Adipose tissue (tissue), 3 donors: ENCODE results near the gene KCNK3. TPM values are rescaled to one million over a fixed set of nuclear protein-coding genes. Genes with fewer than 3 reads are reported as not detected.
"Not testable (repeated sequence)": the region's sequence is repeated elsewhere in the genome, so short reads cannot be mapped to it uniquely, and the experiment has no call there.

Source experiments
- H3K27ac ChIP-seq: one replicate; pipeline ENCODE4 v1.5.1; 2013; ENCODE audit warnings: low read depth, low read length
- WGBS, 3 donors: extraction: QIAGEN DNeasy Blood & Tissue Kit; methylation state at CpG; one replicate each; pipeline ENCODE4 v1.1.7; 2013; 5-methylcytosine and 5-hydroxymethylcytosine counted together
- polyA plus RNA-seq, 3 donors: library from polyadenylated mRNA; stranded (reverse); fragments of 200-250 nt; gene quantifications; one replicate each; pipeline ENCODE4 v1.2.3, GENCODE V29; 2013
- donor health status: healthy with polysubstance abuse.
- donor health status: Bipolar disorder and iron deficiency.
- donor health status: healthy.

KCNK3 gene
- polyA plus RNA-seq, 3 donors: 2.8 to 24.8 (median 9.1) TPM

DNA sequence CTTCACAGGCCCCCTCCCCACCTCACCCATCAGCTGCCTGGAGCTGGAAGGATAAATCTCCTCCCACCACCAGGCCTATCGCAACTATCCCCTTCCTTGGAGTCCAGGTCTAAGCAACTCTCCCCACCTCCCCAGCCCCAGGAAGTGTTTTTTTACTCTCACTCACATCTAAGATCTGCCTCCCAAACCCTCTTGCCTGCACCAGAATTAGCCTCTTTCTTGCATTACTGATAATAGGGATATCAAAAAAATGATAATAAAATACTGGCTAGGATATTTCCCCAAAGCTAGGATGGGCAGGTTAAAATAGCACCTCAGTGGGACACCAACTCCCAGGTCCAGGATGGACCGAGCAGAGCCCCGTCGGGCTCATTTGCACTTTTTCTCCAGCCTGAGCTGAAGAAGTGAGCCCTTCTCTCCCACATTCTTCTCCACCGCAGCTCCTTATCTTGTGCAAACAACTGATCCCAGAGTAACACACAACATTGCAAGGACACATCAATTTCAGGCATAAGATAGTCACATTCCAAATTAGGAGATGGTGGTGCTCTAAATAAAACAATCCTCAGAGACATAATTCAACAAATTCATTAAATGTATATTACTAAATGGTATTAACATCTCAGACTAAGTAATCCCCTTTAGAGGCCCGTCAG lies 33.7 kb upstream of the KCNK3 start:
- no peak overlapping the region for H3K27ac ChIP-seq
- WGBS, 3 donors: 56 to 84% (median 73%) methylated on average over 6 of the region's 6 CpGs

DNA sequence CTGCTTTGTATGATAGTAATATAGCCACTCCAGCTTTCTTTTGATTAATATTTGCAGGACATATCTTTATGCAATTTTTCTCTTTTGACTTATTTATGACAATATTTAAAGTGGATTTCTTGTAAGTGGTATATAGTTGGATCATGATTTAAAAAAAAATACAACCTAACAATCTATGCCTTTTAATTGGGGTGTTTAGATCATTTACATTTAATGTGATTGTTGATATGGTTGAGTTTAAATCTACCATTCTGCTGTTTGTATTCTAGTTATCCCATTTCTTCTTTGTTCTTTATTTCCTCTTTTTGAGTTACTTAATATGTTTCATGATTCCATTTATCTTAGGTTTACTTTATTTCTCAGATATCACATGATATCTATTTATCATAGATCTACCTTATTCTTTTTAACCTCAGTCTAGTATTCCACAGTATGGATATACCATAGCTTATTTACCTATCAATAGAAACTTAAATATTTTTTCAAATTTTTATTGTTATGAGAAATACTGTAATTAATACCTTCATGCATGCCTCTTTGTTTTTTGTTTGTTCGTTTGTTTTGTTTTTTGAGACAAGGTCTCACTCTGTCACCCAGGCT lies 32.1 kb upstream of the KCNK3 start:
- no peak overlapping the region for H3K27ac ChIP-seq
- WGBS, 3 donors: 84 to 90% (median 86%) methylated on average over 1 of the region's 1 CpG

DNA sequence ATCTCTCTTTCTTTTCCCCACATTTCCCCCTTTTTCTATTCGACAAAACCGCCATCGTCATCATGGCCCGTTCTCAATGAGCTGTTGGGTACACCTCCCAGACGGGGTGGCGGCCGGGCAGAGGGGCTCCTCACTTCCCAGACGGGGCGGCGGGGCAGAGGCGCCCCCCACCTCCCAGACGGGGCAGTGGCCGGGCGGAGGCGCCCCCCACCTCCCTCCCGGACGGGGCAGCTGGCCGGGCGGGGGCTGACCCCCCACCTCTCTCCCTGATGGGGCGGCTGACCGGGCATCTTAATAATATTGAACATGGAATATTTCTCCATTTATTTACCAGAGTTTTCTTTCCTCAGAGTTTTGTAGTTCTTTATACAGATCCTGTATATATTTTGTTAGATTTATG lies 27.2 kb upstream of the KCNK3 start:
- WGBS, 3 donors: 89 to 96% (median 90%) methylated on average over 18 to 21 of the region's 21 CpGs
- not testable (repeated sequence) for H3K27ac ChIP-seq

DNA sequence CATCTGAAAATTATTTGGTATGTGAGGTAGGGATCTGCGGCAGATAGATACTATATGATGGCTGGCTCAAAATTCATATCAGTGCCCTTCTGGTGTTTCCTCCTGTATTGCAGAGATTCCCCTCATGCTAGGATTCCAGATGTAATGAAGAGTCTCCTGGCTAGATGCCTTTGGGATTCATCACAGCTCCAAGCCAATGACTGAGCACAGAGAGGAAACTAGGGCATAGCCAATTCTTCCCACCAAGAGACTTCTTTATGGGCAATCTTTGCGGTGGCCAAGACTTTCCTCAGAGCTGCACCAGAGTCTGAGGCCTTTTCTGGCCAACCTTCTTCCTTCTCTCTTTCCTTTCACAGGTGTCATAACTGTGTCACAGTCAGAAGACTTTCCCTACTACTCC lies 25.9 kb upstream of the KCNK3 start:
- 48 to 95% (median 75%) methylated on average over 2 of the region's 2 CpGs for WGBS, 3 donors

DNA sequence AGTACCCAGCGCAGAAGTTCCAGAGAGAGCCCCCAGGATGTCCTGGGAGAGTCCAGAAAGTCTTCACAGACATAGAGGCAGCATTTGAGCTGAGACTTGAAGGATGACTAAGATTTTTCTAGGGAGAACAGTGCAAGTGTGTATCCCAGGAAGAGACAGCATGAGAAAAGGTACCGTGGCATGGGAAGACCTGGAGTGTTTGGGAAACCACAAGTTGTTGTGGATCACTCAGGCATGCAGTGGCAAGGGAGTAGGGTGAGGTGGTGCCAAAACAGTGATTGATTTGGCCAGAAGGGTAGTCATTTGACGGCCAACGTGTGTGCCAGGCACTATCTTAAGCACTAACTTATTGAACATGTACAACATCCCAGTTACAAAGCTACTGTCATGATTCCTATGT lies 24.5 kb upstream of the KCNK3 start:
- 86 to 91% (median 88%) methylated on average over 4 of the region's 4 CpGs for whole genome bisulfite sequencing, 3 donors
- H3K27ac ChIP-seq: no peak overlapping the region

More for the DNA sequence above, 25.9 kb upstream of the KCNK3 start:
- H3K27ac ChIP-seq: no peak overlapping the region

DNA sequence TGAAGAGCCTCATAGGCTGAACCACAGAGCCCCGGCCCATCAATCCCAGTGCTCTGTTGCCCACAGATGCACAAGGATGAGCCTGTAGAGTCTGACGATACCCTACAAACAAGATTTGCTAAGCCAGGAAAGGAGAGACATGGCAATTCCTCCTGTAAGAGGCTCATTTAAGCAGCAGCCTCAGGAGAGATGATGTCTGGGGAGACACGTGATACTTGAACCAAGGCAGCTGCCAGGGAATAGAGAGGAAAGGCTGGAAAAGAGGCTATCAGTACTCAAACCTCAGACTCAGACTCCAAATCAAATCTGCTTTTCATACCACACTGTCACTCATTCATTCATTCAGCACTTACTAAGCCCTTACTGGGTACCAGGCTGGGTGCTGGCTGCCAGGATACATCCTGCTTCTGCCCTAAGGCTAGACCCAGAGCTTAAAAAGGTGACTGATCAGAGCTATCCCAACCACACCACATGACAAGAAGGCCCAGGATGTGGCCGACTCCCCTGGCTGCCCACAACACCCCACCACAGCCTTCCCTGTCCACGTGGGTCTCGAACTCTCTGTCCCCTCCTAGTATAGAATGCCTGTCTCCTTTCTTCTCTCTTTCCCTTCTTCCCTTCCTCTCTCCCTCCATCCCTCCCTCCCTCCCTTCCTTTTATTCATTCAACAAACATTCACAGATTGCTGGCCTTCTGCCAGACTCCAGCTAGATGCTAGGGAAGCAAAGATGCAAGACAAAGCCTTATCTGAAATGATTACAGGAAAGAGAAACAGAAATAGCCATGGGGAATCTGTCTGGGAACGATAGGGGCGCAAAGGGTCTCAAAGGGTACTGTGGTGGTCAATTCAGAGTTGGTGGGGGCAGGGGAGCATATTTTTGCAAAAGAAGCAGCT lies 23.4 kb upstream of the KCNK3 start:
- H3K27ac ChIP-seq: no peak overlapping the region
- WGBS, 3 donors: 56 to 86% (median 60%) methylated on average over 8 of the region's 8 CpGs

DNA sequence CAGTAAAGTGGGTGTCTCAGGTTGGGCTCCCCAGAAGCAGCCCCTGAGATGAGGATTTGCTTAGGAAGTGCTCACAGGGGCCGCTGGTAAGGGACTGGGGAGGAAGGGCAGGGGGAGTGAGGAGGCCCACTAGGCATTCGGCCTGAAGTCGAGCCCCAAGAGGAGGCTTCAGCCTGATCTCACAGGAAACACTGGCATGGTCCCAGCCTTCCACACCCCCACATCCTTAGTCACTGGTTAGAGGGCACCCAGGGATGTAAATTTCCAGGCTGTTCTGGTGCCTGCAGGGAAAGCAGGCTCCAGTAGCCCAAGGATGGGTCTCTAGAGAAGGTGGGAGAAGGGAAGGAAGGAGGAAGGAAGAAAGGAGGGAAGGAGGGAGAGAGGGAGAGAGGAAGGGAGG lies 22.4 kb upstream of the KCNK3 start:
- WGBS, 3 donors: 7 to 65% (median 13%) methylated on average over 3 of the region's 3 CpGs
- H3K27ac ChIP-seq: no peak overlapping the region

DNA sequence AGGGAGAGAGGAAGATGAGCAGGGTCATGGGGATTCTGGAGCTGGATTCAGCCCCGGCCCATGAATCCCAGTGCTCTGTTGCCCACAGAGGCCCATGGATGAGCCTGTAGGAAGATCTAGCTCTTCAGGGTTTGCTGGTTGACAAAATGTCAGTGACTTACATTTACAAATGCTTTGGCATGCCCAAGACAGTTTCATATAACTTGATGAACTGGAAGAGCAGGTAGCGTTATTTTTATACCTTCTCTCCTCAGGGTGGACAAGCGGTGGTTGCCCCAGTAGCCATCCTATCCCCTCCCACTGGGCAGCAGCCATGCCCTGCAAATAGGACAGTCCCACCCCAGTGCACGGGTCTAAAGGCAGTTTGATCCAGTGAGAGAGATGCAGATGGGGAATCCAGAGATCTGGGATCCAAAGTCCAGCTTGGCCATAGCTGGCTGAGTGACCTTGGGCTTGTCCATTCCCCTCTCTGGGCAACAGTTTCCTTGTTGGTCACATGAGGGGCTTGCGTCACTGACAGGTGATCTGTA lies 21.5 kb upstream of the KCNK3 start:
- H3K27ac ChIP-seq: no peak overlapping the region
- WGBS, 3 donors: 78 to 91% (median 85%) methylated on average over 5 of the region's 5 CpGs

DNA sequence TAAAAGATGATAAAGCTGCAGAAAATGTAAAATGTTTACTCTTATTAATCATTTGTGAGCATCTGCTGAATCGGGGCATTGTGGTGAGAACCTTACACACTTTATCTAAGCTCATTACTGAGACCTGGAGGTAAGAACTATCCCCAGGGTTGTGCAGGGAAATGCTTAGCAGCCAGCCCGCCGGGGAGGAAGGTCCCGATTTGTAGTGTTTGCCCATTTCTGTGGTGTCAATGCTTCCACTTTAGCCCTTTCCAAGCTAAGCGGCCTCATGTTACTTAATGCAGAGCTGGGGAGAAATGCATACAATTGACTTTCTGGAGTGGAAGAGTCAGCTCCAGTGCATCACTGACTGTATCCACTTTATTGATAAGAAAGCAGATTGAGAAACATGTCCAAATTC lies 20.8 kb upstream of the KCNK3 start:
- WGBS, 3 donors: 77 to 89% (median 85%) methylated on average over 5 of the region's 5 CpGs

DNA sequence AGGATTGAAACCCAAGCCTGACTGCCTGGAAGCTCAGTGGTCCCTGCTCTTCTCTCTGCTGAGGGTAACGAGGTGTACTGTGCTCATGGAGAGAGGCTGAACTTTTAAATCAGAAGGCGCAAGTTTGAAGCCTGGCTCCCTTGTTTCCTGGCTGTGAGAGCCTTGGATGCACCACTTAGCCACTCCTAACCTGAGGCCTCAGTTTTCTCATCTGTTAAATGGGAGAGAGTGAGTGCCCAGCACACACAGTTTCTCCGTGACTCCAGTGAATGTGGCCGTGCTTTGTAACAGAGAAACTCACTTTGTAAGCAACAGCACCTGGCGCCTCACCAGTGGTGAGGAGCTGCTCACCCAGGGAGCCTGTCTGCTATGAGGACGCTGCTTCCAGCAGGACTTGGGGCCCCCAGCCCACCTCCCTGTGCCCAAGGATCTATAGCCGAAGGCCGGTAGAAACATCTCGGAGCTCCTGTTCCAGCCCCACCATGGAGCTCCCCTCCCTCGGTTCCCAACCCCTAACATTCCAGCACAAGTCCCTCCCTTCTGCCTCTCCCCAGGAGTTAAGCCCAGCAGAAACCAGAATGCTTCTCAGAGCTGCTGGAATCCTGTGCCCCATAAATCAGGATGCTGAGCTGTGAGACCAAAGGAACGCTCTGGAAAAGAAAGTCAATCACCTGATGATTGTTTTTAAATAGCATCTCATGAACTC lies 20.3 kb upstream of the KCNK3 start:
- WGBS, 3 donors: 72 to 87% (median 80%) methylated on average over 11 of the region's 11 CpGs
- no peak overlapping the region for H3K27ac ChIP-seq

More for the DNA sequence above, 20.8 kb upstream of the KCNK3 start:
- no peak overlapping the region for H3K27ac ChIP-seq

DNA sequence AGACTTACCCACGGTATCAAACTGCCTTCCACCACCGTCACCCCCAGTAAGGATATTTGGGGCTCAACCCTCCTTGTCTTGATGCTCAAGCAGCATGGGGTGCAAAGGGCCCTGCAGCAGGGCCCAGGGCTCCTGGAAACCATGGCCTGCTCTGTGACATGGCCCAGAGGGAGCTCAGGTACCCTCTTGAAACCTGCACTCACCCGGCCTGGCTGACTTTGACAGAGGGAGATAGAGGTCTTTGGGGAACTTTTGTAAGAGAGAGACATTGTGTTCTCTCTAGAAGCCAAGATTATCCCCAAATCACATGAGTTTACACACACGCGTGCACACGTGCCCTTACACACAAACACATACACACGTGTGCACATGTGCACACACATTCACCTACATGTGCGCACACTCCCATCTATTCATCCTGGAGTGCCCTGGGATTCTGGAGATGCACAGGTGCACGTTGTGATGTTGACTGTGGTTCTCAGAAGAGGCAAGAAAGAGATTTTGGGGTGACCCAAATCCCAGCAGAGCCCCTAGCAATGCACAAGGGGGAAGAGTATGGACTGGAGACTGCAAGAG lies 19.6 kb upstream of the KCNK3 start:
- WGBS, 3 donors: 82 to 93% (median 84%) methylated on average over 9 of the region's 9 CpGs
- H3K27ac ChIP-seq: no peak overlapping the region

DNA sequence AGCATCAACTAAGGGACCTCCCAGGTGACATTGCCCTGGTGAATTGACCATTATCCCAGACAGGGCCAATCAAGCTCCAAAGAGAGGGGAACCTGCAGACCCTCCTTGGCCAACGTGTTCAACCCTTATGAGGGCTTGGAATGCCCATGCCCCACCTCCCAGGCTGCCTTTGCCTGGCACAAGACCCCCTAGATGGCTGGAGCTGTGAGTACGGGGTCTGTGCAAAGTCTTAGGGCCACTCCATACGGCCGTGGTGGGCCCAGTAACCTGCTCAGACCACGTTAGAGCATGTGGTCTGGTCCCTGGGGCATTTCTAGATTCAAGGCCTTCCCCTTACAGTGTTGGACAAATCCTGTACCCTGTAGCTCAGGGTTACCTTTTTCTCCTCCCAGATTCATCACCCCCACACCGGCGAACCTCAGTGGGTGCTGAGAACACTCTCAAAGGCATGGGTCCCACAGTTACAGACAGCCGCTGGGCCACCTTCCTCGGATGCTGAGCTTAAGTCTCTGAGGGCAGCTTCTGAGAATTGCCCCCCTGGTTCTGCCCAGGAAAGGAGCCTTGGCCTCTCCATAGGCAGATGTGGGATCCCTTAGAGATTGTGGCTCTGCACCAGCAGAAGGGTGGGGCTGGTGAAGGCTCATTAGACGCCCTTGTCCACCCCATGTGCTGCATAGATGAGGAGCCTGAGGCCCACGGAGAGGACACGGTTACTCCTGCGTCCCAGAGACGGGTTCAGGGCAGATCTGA lies 18.3 kb upstream of the KCNK3 start:
- 81 to 91% (median 86%) methylated on average over 14 of the region's 14 CpGs for WGBS, 3 donors
- H3K27ac ChIP-seq: no peak overlapping the region

DNA sequence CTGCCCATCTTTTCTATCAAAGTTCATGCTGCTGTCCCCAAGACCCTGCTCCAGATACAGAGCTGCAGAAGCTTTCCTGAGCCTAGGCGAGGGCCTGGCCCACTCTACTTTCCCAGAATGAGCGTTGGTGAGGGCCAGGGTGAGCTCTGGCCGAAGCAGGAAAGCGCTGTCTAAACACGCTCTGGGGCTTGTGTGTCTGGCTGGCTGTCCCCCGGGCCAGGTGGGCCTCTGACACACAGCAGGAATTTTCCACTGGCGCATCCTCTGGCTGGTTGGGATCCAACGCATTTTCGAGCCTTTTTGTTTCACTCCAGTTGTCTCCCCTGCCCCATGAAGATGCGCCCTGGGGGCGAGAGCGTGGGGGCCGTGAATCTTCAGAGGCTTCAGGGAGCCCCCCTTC lies 17.8 kb upstream of the KCNK3 start:
- 81 to 90% (median 83%) methylated on average over 13 of the region's 13 CpGs for whole genome bisulfite sequencing, 3 donors

DNA sequence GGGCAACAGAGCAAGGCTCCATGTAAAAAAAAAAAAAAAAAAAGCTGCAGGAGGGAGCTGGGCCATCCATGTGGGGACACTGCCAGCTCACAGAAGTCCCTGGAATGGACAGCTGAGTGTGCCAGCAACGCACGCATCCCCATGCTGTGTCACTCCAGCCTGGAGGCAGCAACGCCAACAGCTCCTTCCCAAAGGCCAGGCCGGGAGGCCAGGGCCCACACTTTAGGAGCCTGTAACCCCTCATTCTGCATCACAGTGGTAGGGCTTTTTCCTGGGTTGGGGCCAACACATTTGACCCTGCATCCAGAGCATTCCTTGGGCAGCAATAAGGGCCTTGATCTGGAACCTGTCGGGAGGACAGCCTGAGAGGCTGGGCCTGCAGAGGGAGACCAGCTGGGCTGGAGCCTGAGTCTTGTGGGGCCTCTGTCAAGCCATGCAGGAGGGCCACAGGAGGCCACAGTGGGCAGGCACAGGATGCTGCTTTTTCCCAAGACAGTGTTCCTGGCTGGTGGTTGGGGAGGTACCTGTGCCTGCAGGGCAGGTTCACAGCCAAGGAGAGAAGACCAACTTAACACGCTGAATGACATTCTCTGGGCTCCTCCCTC lies 16.8 kb upstream of the KCNK3 start:
- WGBS, 3 donors: 93 to 94% (median 93%) methylated on average over 6 of the region's 6 CpGs

More for the DNA sequence above, 17.8 kb upstream of the KCNK3 start:
- no peak overlapping the region for H3K27ac ChIP-seq

DNA sequence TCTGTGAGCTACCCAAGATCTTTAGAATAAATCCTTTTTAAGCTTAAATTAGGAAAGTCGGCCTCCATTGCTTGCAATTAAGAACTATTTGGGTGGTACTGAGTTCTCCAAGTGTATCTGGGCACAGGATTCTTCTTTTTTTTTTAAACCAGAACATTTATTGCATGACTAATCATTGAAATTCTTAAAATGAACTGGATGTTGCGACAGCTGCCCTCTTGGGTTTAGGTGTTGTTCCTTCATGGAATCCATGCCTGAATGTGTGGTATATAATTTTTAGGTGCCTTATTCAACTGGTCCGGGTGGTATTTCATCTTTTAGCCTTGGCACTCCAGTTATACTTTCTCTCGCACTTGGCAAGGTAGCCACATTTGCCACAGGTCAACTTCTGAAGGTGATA lies 14.5 kb upstream of the KCNK3 start:
- 90 to 97% (median 90%) methylated on average over 4 of the region's 4 CpGs for WGBS, 3 donors
- no peak overlapping the region for H3K27ac ChIP-seq

More for the DNA sequence above, 16.8 kb upstream of the KCNK3 start:
- no peak overlapping the region for H3K27ac ChIP-seq

DNA sequence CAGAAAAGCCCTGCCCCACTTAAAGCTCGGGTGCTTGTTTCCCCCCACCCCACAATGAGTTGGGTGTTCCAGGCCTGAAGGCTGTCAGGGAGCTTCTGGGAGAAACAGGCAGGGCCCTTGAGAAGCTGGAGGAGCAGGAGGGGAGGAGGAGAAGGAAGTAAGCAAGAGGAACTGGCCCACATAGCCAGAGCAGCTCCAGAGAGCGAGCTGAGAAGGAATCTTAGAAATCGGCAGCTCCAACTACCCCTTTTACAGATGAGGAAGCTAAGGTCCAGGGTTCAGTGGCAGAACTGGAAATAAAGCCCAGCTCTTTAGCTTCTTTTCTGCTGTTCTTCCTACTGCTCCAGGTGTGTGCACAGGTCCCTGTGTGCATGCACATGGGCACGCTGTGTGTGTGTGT lies 12.7 kb upstream of the KCNK3 start:
- no peak overlapping the region for H3K27ac ChIP-seq
- 61 to 88% (median 65%) methylated on average over 4 of the region's 4 CpGs for WGBS, 3 donors

DNA sequence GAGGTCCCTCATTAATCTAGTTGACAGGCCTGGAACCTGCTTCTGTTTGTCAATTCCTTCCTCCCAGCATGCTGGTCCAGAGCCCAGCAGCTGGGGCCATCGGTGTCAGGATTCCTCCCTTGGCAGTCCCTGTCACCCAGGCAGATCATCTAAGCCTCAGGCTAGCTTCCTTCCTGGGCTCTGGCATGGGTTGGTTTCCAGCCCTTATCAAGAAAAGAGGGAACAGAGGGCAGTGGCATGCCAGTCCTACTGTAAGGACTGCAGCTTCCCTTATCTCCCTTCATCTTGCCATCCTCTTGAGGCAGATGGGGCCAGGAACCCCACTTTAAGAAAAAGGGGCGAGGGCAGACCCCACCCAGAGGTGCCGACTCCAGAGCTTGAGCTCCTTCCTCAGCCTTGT lies 10.9 kb upstream of the KCNK3 start:
- no peak overlapping the region for H3K27ac ChIP-seq
- 68 to 87% (median 70%) methylated on average over 3 of the region's 3 CpGs for WGBS, 3 donors
